AG08396 (cell line): ENCODE measurements around the gene CYTH1.
"Not testable (repeated sequence)": the region's sequence is repeated elsewhere in the genome, so short reads cannot be mapped to it uniquely, and the experiment has no call there.

Experiments used
- DNase-seq: peaks from one replicate; pipeline ENCODE4 v3.0.0; 2012; ENCODE audit warnings: low spot score, mixed read lengths

CYTH1 gene

GRCh38 chr17:78687125-78687524 lies 94.9 kb downstream of the CYTH1 start:
- no peak for DNase-seq

GRCh38 chr17:78684026-78684425 lies 98.0 kb downstream of the CYTH1 start:
- DNase-seq = no peak

GRCh38 chr17:78683408-78683961 lies 98.6 kb downstream of the CYTH1 start:
- no peak for DNase-seq

GRCh38 chr17:78682363-78682762 lies 99.7 kb downstream of the CYTH1 start:
- no peak for DNase-seq

DNA sequence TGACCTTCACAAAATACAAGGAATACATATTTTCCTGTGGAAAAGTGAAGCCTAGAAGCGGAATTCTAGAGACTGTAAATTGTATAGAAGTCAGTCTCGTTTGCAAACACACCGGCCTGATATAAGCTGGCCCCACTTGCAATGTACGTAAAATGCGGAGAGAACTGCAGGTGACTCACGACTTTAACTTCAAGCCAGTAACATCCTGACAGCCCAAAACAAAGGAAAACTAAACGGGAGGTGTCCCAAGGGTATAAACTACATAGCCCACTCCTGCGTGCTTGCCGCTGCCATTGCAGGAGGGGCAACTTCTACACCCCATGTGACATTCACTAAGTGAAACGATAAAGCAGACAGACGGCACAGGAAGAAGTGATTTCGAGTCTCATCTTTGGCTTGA lies 101.6 kb downstream of the CYTH1 start:
- DNase-seq = no peak

- DNase-seq = no peak
Measured at GRCh38 chr17:78679495-78680395, 102.3 kb downstream of the CYTH1 start.

DNA sequence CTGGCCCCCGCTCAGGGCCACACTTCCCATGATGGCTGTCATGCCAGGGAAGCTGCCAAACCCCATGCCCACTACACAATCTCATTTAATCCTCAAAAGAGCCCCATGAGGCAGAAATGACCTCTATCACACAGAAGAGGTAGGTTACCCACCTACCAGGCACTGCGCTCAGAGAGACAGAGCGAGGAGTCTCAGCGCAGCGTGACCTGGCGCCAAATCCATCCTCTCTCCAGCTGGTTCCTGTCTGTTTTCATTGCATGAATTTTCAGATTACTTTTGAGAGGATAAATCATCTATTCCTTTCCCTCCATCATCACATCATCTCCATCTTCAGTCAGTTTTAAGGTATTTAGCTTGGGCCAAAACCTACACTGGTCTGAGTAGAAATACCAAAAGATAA lies 103.4 kb downstream of the CYTH1 start:
- no peak for DNase-seq

DNA sequence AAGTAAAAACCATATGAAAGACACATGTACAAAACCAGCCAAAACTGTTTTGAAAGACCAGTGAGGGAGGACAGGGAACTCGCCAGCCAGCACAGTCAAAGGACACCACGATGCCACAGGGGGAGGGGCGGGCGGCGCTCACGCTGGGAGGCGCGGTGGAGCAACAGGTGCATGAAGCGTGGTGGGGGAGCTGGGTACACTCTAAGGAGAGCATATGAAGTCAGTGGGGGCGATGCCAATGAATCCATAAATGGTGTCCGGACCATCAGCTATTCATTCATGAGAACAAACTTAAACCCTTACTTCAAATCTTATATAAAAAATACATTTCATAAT lies 103.9 kb downstream of the CYTH1 start:
- no peak for DNase-seq

- DNase-seq = no peak
Measured at GRCh38 chr17:78677303-78678221, 104.5 kb downstream of the CYTH1 start.

DNA sequence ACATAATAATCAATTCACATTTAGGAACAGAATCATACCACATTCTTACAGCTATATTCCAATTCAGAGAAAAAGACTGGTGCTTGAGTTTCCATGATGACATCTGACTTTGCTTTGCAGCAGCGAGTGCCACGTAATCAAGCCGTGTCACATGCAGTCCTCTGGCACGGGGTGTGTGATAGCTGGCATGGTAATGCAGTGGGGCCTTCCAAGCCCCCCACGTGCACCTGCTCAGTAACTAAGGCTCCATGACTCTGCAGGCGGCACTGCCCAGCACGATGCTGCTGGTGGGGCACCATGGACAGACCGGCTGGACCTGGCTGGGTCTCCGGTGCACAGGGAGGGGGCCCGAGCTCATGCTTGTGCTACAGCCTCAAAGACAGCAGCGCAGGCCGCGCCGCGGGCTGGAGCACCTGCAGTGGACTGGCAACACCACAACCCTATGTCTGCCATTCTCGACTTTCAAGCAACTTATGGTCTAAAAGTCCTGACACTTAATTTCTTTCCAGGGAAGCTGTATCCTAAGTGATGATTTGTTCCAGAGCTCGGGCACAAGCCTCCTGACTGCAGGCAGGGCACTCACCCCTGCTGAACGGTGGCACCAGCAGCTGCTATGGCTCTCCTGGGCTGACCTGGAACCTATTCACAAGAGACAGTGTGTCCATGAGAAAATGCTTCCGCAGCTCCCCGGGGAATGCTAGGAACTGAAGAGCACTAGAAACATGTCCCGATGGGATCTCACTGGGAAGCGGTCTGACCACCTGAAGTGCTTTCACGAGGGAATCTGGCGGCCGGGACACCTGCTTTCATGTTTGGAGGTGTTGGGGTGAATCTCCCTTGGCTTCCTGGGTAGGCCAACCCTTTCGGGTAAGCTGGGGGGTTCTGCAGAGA lies 105.4 kb downstream of the CYTH1 start:
- no peak for DNase-seq

DNA sequence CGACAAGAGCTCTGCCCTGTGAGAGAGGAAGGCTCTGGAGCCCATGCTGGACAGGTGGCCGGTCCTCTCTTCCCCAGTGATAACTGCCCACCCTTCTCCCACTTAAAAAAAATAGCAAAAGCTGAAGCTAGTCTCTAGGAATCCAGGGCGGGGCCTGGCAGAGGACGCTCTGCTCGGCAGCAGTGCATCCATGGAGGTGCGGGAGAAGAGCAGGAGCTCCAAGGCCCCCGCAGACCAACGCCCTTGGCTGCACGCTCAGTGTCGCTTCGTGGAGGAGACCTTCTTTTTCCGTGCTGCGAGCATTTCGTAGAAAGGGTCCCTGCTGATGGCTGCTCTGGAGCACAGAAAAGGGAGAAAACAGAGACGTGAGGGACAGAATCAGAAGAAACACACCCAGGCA lies 106.2 kb downstream of the CYTH1 start:
- DNase-seq = no peak

GRCh38 chr17:78675316-78675616 lies 106.8 kb downstream of the CYTH1 start:
- no peak for DNase-seq

DNA sequence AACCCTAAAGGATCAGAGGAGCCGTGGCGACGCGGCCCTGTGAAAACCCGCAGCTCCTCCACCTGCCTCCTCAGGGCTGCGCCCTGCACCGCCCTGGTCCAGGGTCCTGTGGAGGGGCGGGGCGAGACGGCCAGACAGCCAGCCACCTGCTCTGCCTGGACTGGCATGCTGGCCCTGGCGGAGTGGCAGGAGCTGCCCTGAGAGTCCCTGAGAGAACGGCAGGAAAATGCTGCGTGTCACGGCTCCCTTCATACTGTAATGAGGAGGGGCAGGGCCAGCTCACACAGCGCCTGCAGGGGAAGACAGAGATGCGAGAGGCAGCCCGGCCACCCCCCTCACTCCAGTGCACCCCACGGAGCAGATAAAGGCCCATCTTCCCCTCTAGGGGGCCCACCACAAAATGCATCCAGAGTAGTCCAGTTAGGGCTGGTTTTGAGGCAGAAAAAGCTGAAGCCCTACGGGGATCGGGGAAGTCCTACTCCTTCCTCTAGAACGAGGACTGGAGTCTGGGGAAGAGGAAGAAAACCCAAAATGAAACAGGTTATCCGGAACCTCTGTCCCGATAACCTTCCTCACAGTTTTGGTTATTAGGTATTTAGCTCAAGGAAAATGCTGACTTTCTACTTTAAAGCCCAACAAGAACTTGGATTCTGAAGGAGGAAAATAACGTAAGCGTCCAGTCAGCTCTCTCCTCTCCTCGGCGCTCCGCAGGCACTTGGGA lies 107.3 kb downstream of the CYTH1 start:
- no peak for DNase-seq

DNA sequence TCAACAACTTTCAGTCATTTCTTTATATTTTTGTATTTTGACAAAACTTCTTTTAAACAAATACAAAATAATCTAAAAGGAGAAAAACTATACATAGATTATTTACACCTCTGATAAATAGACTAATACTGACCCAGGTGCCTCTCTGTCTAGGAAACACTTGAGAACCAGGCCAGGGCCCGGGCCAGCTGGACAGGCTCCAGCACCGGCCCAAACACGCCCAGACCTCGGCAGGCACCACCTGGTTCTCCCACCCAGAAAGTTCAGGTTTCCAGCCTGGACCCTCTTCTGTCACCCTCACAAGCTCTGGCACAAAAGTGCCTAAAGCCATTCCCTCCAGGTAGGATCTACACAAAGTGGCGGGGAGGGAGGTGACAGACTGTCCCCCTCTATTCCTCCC lies 107.9 kb downstream of the CYTH1 start:
- no peak for DNase-seq

GRCh38 chr17:78673395-78673794 lies 108.7 kb downstream of the CYTH1 start:
- no peak for DNase-seq

GRCh38 chr17:78672871-78673371 lies 109.2 kb downstream of the CYTH1 start:
- DNase-seq = no peak

GRCh38 chr17:78672005-78672404 lies 110.1 kb downstream of the CYTH1 start:
- DNase-seq = no peak

DNA sequence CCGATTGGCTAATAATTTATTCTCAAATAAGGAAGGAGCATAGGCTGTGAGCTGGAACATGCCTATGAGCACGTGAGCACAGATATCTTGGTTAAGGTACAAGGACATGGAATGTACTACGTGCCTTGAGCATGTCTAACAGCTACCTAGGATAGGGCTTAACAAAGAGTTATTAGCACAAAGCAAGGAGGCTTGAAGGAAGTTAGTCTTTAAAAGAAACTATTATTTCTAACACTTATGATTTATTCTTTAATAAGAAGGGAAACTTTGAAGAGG lies 110.4 kb downstream of the CYTH1 start:
- DNase-seq = not testable (repeated sequence)

DNA sequence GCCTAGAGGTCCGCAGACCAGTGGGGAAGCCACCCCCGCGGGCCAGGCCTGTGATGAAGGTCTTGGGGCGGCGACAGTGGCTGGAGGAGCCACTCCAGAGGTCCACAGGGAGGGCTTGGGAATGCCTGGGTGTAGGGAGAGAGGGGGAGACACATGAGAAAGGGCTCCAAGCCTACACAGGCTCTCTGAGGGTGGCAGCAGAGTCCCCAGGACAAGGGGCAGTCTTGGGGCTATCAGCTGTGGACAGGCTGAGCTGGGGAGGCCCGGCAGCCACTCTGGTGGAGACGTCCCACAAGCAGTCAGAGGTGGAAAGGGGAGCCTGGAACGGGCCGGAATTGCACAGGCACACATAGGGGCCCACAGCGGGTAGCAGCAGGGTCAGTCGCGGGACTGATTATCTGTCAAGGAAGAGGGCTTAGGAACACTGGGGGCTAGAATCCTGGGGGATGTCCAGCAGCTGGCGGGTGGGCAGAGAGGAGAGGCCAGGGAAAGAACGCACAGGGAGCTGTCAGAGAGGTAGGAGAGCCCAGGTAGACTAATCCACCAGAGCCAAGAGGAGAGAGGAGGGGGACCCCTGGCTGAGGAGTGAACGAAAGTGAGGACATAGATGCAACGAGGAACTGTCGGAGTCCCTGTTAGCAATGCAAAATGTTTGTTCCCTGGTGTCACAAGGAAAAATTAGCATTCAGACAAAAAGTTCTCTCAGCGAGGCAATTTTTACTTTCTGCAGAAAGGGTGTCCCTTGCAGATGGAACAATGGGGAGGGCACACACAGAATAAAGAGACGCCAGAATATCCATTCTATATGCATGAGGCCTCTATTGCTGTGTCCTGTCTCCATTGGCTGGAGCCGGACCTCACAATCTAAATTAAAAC lies 111.0 kb downstream of the CYTH1 start:
- no peak for DNase-seq

GRCh38 chr17:78669975-78670518 lies 112.0 kb downstream of the CYTH1 start:
- no peak for DNase-seq
